ENCODE data around the gene FLII.

DNA sequence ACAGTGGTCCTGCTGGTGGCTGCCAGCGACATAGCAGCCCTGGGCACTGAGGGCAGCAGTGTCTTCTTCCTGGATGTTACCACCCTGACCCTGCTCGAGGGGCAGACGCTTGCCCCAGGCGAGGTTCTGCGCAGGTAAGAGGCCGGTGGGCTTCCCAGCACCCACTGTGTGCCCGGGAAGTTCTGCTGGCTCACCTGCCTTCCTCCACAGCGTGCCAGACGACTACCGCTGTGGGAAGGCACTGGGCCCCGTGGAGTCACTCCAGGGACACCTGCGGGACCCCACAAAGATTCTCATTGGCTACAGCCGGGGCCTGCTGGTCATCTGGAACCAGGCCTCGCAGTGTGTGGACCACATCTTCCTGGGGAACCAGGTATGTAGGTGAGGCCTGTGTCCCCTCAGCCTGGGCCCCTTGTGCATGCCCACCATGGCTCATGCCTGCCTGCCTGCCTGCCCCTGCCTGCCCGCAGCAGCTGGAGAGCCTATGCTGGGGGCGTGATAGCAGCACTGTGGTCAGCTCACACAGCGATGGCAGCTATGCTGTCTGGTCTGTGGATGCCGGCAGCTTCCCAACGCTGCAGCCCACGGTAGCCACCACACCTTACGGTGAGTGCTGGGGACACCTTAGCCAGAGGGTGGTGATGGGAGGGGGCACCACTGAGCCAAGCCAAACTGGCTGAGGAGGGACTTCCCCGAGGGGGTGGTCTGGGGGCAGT lies 24.6 kb downstream of the FLII start:
- TF ChIP-seq TAF1 (IDR thresholded peaks at IDR 0.05; ENCODE audit: borderline replicate concordance, low read depth, low read length) (no peak), RAD21 (IDR thresholded peaks at IDR 0.05; ENCODE audit: low read length) (no peak), POLR2AphosphoS5 (IDR thresholded peaks at IDR 0.05; ENCODE audit: low read depth, low read length) (no peak), RCOR1 (IDR thresholded peaks at IDR 0.05; ENCODE audit: low read length) (no peak), YY1 (IDR thresholded peaks at IDR 0.05; ENCODE audit: low read depth) (no peak), JUND (IDR thresholded peaks at IDR 0.05) (no peak), FOSL2 (IDR thresholded peaks at IDR 0.05; ENCODE audit: borderline replicate concordance, low read depth) (no peak), MXI1 (IDR thresholded peaks at IDR 0.05; ENCODE audit: low read depth, low read length) (no peak), SMC3 (IDR thresholded peaks at IDR 0.05; ENCODE audit: low read depth, low read length) (no peak)
- TF ChIP-seq, protein P1, sequence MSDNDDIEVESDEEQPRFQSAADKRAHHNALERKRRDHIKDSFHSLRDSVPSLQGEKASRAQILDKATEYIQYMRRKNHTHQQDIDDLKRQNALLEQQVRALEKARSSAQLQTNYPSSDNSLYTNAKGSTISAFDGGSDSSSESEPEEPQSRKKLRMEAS (IDR thresholded peaks at IDR 0.05; ENCODE audit: low read depth), result no peak
- TF ChIP-seq, protein P2, sequence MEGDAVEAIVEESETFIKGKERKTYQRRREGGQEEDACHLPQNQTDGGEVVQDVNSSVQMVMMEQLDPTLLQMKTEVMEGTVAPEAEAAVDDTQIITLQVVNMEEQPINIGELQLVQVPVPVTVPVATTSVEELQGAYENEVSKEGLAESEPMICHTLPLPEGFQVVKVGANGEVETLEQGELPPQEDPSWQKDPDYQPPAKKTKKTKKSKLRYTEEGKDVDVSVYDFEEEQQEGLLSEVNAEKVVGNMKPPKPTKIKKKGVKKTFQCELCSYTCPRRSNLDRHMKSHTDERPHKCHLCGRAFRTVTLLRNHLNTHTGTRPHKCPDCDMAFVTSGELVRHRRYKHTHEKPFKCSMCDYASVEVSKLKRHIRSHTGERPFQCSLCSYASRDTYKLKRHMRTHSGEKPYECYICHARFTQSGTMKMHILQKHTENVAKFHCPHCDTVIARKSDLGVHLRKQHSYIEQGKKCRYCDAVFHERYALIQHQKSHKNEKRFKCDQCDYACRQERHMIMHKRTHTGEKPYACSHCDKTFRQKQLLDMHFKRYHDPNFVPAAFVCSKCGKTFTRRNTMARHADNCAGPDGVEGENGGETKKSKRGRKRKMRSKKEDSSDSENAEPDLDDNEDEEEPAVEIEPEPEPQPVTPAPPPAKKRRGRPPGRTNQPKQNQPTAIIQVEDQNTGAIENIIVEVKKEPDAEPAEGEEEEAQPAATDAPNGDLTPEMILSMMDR (IDR thresholded peaks at IDR 0.05), result no peak
- TF ChIP-seq, protein P3, sequence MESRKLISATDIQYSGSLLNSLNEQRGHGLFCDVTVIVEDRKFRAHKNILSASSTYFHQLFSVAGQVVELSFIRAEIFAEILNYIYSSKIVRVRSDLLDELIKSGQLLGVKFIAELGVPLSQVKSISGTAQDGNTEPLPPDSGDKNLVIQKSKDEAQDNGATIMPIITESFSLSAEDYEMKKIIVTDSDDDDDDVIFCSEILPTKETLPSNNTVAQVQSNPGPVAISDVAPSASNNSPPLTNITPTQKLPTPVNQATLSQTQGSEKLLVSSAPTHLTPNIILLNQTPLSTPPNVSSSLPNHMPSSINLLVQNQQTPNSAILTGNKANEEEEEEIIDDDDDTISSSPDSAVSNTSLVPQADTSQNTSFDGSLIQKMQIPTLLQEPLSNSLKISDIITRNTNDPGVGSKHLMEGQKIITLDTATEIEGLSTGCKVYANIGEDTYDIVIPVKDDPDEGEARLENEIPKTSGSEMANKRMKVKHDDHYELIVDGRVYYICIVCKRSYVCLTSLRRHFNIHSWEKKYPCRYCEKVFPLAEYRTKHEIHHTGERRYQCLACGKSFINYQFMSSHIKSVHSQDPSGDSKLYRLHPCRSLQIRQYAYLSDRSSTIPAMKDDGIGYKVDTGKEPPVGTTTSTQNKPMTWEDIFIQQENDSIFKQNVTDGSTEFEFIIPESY (IDR thresholded peaks at IDR 0.05; ENCODE audit: borderline replicate concordance, low read depth), result no peak

Measured in SK-N-SH (cell line).